GM12875 (cell line): ENCODE measurements around the gene SNRNP70.
"Not testable (repeated sequence)": the region's sequence is repeated elsewhere in the genome, so short reads cannot be mapped to it uniquely, and the experiment has no call there.

ENCODE experiments used
- H3K4me3 ChIP-seq: one replicate; pipeline ENCODE4 v1.5.1; 2011; ENCODE audit warnings: low read depth, low read length, control low read depth
- TF ChIP-seq, protein P1 (sequence below): IDR thresholded peaks from 2 replicates; pipeline ENCODE4 v1.5.1; 2011; ENCODE audit warnings: low read depth, mild to moderate bottlenecking, control low read depth, inconsistent platforms, low read length, moderate library complexity, borderline replicate concordance; ENCODE audit not compliant: insufficient read depth

The SNRNP70 gene

GRCh38 chr19:49116544-49116943 lies 31.3 kb downstream of the SNRNP70 start:
- TF ChIP-seq, protein P1, sequence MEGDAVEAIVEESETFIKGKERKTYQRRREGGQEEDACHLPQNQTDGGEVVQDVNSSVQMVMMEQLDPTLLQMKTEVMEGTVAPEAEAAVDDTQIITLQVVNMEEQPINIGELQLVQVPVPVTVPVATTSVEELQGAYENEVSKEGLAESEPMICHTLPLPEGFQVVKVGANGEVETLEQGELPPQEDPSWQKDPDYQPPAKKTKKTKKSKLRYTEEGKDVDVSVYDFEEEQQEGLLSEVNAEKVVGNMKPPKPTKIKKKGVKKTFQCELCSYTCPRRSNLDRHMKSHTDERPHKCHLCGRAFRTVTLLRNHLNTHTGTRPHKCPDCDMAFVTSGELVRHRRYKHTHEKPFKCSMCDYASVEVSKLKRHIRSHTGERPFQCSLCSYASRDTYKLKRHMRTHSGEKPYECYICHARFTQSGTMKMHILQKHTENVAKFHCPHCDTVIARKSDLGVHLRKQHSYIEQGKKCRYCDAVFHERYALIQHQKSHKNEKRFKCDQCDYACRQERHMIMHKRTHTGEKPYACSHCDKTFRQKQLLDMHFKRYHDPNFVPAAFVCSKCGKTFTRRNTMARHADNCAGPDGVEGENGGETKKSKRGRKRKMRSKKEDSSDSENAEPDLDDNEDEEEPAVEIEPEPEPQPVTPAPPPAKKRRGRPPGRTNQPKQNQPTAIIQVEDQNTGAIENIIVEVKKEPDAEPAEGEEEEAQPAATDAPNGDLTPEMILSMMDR, result no peak
- no peak overlapping the region for H3K4me3 ChIP-seq

GRCh38 chr19:49117677-49118564 lies 32.7 kb downstream of the SNRNP70 start:
- TF ChIP-seq, protein P1, result no peak
- H3K4me3 ChIP-seq, result peak overlapping the region; percentile 71

- peak within 1 kb of the TSS; percentile 71 for H3K4me3 ChIP-seq
- TF ChIP-seq, protein P1, result 0 out of 2 replicates have a peak, but pooled peaks have one; percentile 5
Measured at GRCh38 chr19:49118565-49119410, 33.5 kb downstream of the SNRNP70 start, which contains the start of gene C19orf73. C19orf73 (minus strand) TSS chr19:49119143; CDS start chr19:49119022, 121 bp downstream.

DNA sequence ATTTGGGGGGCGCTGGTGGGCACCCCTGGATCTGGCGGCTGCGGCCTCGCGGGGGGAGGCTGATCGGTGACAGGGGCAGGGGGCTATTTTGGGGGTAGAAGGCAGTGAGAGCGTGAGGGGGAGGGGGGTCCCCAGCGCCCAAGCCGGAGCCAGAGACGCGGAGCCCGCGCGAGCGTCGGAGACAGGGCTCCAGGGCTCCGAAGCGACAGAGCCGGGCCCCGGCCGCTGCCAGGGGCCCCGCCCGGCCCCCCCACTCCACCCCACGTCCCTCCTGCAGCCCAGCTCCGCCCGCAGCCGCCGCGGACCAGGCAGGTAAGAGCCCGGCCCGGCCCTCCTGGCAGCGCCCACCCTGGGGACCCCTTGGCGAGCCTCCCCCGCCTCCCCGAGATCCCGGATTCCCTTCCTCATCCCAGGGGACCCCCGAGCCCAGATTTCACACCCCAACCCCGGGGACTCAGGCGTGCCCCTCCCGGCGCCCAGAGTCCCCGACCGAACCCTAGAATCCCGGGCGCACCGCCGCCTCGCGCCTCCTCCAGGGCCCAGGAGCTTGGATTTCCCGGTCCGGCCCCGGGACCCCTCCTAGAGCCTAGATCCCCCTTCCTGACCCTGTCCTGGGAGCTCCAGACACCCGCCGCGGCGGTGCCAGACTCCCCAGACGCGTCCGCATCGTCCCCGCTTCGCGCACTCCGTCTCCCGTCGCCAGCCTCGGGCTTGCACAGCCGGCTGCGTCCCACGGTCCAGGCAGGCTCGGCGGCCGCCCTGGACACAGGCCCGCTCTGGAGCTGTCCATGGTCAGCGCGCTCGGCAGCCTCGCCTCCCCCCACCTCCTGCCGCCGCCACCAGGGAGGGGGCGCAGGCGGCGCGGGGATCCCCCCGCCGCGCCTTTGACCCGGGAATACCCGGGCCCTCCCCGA lies 34.4 kb downstream of the SNRNP70 start, which contains the start of gene PPFIA3:
TSS of gene PPFIA3 (plus strand) at position 134 of the 914 bp plus-strand sequence. CDS start 8,330 bp downstream, outside the sequence.
- H3K4me3 ChIP-seq, result peak within 1 kb of the TSS; percentile 71
- TF ChIP-seq, protein P1, result no peak

DNA sequence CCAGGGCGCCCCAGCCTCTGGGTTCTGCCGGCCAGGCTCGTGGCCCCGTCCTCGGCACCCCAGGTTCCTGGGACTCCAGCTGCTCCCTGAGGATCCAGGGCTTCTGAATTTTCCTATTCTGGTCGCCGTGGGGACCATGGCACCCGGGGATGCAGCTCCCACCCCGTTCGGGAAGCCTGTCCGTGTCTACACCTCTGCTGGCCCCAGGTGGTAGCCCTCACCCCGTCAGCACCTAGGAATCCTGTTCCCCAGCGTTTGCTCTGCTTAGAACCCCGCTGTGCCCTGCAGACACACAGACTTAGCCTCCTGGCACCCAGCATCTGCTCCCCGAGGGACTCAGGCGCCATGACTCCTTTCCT lies 35.1 kb downstream of the SNRNP70 start:
- H3K4me3 ChIP-seq, result no peak overlapping the region
- TF ChIP-seq, protein P1, result no peak

DNA sequence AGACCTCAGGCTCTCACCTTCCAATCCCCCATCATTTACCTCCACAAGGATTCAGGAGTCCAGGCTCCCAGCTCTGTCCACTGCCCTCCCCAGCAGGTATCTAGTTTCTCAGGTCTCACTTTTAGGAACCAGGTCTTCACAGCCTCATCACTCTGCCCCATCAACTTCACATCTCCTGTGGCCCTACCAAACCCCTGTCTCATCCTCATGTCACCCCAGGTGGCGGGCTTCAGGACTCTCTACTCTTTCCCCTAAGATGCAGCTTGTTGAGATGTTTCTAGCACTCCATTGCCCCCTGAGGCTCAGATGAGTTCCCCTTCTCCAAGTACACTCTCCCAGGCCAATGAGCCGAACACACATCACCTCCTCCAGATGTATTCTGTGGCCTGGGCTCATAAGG lies 35.6 kb downstream of the SNRNP70 start:
- TF ChIP-seq, protein P1, result no peak
- no peak overlapping the region for H3K4me3 ChIP-seq

DNA sequence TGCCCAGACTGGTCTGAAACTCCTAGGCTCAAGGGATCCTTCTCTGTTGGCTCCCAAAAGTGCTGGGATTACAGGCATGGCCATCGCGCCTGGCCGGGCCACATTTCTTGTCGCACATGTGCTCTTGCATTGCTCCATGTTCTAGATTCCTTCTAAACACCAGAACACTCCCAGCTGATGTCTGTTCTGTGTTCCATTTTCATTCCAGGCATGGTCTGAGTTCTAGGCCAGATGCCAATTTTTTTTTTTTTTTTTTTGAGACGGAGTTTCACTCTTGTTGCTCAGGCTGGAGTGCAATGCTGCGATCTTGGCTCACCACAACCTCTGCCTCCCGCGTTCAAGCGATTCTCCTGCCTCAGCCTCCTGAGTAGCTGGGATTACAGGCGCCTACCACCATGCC lies 36.6 kb downstream of the SNRNP70 start:
- not testable (repeated sequence) for H3K4me3 ChIP-seq

DNA sequence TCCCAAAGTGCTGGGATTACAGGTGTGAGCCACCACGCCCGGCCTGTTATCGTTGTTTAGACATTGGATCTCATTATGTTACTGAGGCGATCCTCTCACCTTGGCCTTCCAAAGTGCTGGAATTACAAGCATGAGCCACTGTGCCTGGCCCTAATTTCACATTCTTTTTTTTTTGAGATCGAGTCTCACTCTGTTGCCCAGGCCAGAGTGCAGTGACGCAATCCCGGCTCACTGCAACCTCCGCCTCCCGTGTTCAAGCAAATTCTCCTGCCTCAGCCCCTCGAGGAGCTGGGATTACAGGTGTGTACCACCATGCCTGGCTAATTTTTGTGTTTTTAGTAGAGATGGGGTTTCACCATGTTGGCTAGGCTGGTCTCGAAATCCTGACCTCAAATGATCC lies 38.0 kb downstream of the SNRNP70 start:
- not testable (repeated sequence) for H3K4me3 ChIP-seq
